Liver (tissue), 9 donors: Measurements from ENCODE around the gene PPP4R2. TPM values are rescaled to one million over a fixed set of nuclear protein-coding genes. Genes with fewer than 3 reads are reported as not detected.
A peak's percentile ranks its signal among the peaks of the same experiment; 100 is the strongest.

Source experiments
- DNase-seq: peaks from one replicate; pipeline ENCODE4 v3.0.0-alpha.2; 2017; ENCODE audit warnings: low spot score
- H3K27ac ChIP-seq, 2 donors: one replicate each; pipeline ENCODE4 v1.7.0; 2013; ENCODE audit warnings: inconsistent platforms in 2 of 2, low read length in 2 of 2, control low read depth in 1 of 2, low read depth in 1 of 2, mild to moderate bottlenecking in 1 of 2
- H3K27me3 ChIP-seq, 4 donors: one replicate each; pipeline versions ENCODE4 v1.6.1 to v1.7.0; 2013; ENCODE audit warnings: low read length in 3 of 4, inconsistent platforms in 1 of 4, mild to moderate bottlenecking in 1 of 4, moderate library complexity in 1 of 4; ENCODE audit not compliant: control insufficient read depth in 4 of 4, insufficient read depth in 4 of 4
- H3K36me3 ChIP-seq, 4 donors: one replicate each; pipeline versions ENCODE4 v1.6.1 to v1.7.0; 2013; ENCODE audit warnings: low read length in 3 of 4, mild to moderate bottlenecking in 3 of 4, low read depth in 1 of 4, moderate library complexity in 1 of 4; ENCODE audit not compliant: control insufficient read depth in 4 of 4, insufficient read depth in 3 of 4
- H3K4me1 ChIP-seq, 4 donors: one replicate each; pipeline versions ENCODE4 v1.6.1 to v1.7.0; 2013; ENCODE audit warnings: low read length in 3 of 4, mild to moderate bottlenecking in 3 of 4, moderate library complexity in 1 of 4; ENCODE audit not compliant: control insufficient read depth in 4 of 4, insufficient read depth in 4 of 4
- H3K4me3 ChIP-seq, 3 donors: one replicate each; pipeline versions ENCODE4 v1.6.1 to v1.7.0; 2013; ENCODE audit warnings: low read length in 3 of 3, control low read depth in 1 of 3, low read depth in 1 of 3, mild to moderate bottlenecking in 1 of 3
- H3K9ac ChIP-seq, 2 donors: one replicate each; pipeline ENCODE4 v1.7.0; 2013; ENCODE audit warnings: low read length in 2 of 2, mild to moderate bottlenecking in 2 of 2, moderate library complexity in 2 of 2, control low read depth in 1 of 2, low read depth in 1 of 2
- H3K9me3 ChIP-seq, 4 donors: one replicate each; pipeline versions ENCODE4 v1.6.1 to v1.7.0; 2013; ENCODE audit warnings: low read length in 3 of 4; ENCODE audit not compliant: control insufficient read depth in 4 of 4
- EGR1 ChIP-seq, 2 donors: IDR thresholded peaks; 2 replicates each; pipeline ENCODE4 v1.6.1; 2016 to 2018; ENCODE audit warnings: antibody characterized with exemption in 2 of 2, low read depth in 2 of 2
- FOXA1 ChIP-seq: IDR thresholded peaks from 2 replicates; pipeline ENCODE4 v1.6.1; 2016; ENCODE audit warnings: antibody characterized with exemption
- FOXA2 ChIP-seq: IDR thresholded peaks from 2 replicates; pipeline ENCODE4 v1.6.1; 2016; ENCODE audit warnings: antibody characterized with exemption
- GABPA ChIP-seq, 2 donors: IDR thresholded peaks in 1 of 2; conservative IDR thresholded peaks in 1 of 2; 2 replicates each; pipeline ENCODE4 v1.6.1; 2016; ENCODE audit warnings: antibody characterized with exemption in 2 of 2, mild to moderate bottlenecking in 1 of 2, moderate library complexity in 1 of 2
- HNF4A ChIP-seq, 2 donors: conservative IDR thresholded peaks; 2 replicates each; pipeline ENCODE4 v1.6.1; 2016; ENCODE audit warnings: antibody characterized with exemption in 2 of 2, mild to moderate bottlenecking in 2 of 2
- HNF4G ChIP-seq: IDR thresholded peaks from 2 replicates; pipeline ENCODE4 v1.6.1; 2016; ENCODE audit warnings: antibody characterized with exemption
- JUND ChIP-seq, 2 donors: IDR thresholded peaks; 2 replicates each; pipeline ENCODE4 v1.6.1; 2016; ENCODE audit warnings: antibody characterized with exemption in 2 of 2
- NR2F2 ChIP-seq: IDR thresholded peaks from 2 replicates; pipeline ENCODE4 v1.6.1; 2016; ENCODE audit warnings: antibody characterized with exemption
- RAD21 ChIP-seq, 2 donors: IDR thresholded peaks; 2 replicates each; pipeline ENCODE4 v1.6.1; 2016; ENCODE audit warnings: antibody characterized with exemption in 2 of 2, mild to moderate bottlenecking in 2 of 2
- RXRA ChIP-seq, 2 donors: IDR thresholded peaks; 2 replicates each; pipeline ENCODE4 v1.6.1; 2017 to 2018; ENCODE audit warnings: antibody characterized with exemption in 2 of 2, mild to moderate bottlenecking in 1 of 2
- SP1 ChIP-seq: IDR thresholded peaks from 2 replicates; pipeline ENCODE4 v1.6.1; 2018; ENCODE audit warnings: antibody characterized with exemption, mild to moderate bottlenecking
- TAF1 ChIP-seq: conservative IDR thresholded peaks from 2 replicates; pipeline ENCODE4 v1.6.1; 2016; ENCODE audit warnings: antibody characterized with exemption, mild to moderate bottlenecking
- YY1 ChIP-seq: IDR thresholded peaks from 2 replicates; pipeline ENCODE4 v1.6.1; 2016; ENCODE audit warnings: antibody characterized with exemption, mild to moderate bottlenecking
- WGBS: extraction: QIAGEN DNeasy Blood & Tissue Kit; methylation state at CpG from one replicate; pipeline ENCODE4 v1.1.7; 2013; 5-methylcytosine and 5-hydroxymethylcytosine counted together
- polyA plus RNA-seq, 2 donors: library from polyadenylated mRNA; stranded (reverse) in 1 of 2; unstranded in 1 of 2; fragments of 200-250 nt in 1 of 2; fragments of >200 nt in 1 of 2; fragmentation: Nextera tagmentation in 1 of 2; extraction: Ambion mirVana in 1 of 2; gene quantifications; one replicate each; pipeline versions ENCODE4 v1.2.1 to v1.2.3, GENCODE V29; 2013 to 2015
- total RNA-seq, 2 donors: library from RNA; depleted of rRNA; stranded (reverse); fragments of >200 nt; gene quantifications; one replicate each; pipeline ENCODE4 v1.2.3, GENCODE V29; 2014
- TF ChIP-seq, protein P1 (sequence below): IDR thresholded peaks from 2 replicates; pipeline ENCODE4 v1.6.1; 2016; ENCODE audit warnings: antibody characterized with exemption, mild to moderate bottlenecking
- TF ChIP-seq, protein P2 (sequence below): IDR thresholded peaks from 2 replicates; pipeline ENCODE4 v1.6.1; 2016; ENCODE audit warnings: antibody characterized with exemption
- TF ChIP-seq, protein P3 (sequence below): fragments of 150-350 bp; IDR thresholded peaks from 2 replicates; pipeline ENCODE4 v1.5.1; 2017; ENCODE audit warnings: improper control_type of control experiment, low read depth, low read length; ENCODE audit not compliant: missing input control
- TF ChIP-seq, protein P4 (sequence below): IDR thresholded peaks from 2 replicates; pipeline ENCODE4 v1.6.1; 2016; ENCODE audit warnings: antibody characterized with exemption
- donor health status: healthy.
- donor health status: healthy.
- donor health status: healthy.
- donor health status: healthy.
- donor health status: healthy.

The PPP4R2 gene
- total and polyA plus RNA-seq, 4 donors = 12.2 to 35.9 (median 33.7) TPM

DNA sequence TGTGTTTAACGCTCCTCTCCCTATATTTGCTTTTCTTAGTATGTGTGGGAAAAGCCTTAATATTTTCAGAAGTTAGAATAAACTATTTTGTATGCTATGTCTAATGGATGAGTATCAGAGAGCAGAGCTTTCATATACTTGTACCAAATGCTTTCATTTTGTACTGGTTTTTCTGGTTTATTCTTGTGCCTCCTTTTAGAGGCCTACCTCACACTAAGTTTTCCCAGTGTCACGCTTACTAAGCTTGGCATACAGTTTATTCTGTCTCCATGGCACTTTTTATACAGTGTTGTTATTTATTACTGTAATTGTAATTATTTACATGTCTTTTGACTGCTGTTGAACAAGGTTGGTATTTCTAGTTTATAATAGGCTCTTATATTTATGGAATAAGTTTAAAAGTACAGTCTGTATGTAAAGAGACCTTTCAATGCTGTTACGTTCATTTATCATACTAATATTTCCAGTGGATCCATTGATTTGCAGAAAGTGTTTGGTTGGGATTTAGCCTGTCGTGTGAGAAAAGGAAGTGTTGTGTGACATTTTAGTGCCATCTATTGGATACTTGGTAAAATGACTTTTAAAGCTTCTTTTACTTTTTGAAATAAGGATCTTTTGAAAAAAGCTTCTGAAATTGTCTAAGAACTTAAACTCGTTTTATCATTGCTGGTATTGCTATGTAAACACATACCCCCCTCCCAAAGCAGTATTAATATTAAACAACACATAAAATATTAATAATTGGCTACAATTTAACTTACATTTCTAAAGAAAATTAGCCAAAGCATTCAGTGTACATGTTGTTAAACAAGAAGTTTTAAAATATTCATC, 59.6 kb downstream of the PPP4R2 start:
- no peaks in the 10 kb centered on the region for H3K27me3 ChIP-seq
- peak overlapping the region in 1 of 2 donors; percentile 56 for H3K9ac ChIP-seq

DNA sequence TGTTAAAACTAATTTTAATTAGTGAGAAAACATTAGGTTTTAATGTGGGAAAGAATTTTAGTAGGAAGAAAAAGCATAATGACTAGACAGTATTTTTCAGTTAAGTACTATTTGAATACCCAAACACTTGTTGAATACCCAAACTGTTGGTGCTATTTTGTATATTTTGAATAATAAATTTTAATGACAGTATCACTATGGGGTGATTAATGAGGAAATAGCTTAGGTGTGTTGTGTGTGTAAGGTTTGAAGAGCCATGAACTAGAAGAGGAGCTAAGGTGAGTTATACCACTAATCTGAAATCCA, 60.2 kb downstream of the PPP4R2 start:
- H3K9me3 ChIP-seq = no peaks in the 10 kb centered on the region
- H3K27me3 ChIP-seq = no peaks in the 10 kb centered on the region
- peaks cover 0 to 26% (median 17%) of the 10 kb centered on the region in 4 donors for H3K4me1 ChIP-seq
- no peak overlapping the region for H3K4me3 ChIP-seq
- TF ChIP-seq GABPA (IDR thresholded peaks at IDR 0.05 in 1 of 2, conservative IDR thresholded peaks at IDR 0.05 in 1 of 2) = no peak
- TF ChIP-seq FOXA2 = no peak
- TF ChIP-seq, protein P1, sequence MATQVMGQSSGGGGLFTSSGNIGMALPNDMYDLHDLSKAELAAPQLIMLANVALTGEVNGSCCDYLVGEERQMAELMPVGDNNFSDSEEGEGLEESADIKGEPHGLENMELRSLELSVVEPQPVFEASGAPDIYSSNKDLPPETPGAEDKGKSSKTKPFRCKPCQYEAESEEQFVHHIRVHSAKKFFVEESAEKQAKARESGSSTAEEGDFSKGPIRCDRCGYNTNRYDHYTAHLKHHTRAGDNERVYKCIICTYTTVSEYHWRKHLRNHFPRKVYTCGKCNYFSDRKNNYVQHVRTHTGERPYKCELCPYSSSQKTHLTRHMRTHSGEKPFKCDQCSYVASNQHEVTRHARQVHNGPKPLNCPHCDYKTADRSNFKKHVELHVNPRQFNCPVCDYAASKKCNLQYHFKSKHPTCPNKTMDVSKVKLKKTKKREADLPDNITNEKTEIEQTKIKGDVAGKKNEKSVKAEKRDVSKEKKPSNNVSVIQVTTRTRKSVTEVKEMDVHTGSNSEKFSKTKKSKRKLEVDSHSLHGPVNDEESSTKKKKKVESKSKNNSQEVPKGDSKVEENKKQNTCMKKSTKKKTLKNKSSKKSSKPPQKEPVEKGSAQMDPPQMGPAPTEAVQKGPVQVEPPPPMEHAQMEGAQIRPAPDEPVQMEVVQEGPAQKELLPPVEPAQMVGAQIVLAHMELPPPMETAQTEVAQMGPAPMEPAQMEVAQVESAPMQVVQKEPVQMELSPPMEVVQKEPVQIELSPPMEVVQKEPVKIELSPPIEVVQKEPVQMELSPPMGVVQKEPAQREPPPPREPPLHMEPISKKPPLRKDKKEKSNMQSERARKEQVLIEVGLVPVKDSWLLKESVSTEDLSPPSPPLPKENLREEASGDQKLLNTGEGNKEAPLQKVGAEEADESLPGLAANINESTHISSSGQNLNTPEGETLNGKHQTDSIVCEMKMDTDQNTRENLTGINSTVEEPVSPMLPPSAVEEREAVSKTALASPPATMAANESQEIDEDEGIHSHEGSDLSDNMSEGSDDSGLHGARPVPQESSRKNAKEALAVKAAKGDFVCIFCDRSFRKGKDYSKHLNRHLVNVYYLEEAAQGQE = no peak
- TF ChIP-seq RAD21 (IDR thresholded peaks at IDR 0.05) = no peak
- no peak for TF ChIP-seq EGR1 (IDR thresholded peaks at IDR 0.05; ENCODE audit: low read depth in 2 of 2)
- TF ChIP-seq, protein P2, sequence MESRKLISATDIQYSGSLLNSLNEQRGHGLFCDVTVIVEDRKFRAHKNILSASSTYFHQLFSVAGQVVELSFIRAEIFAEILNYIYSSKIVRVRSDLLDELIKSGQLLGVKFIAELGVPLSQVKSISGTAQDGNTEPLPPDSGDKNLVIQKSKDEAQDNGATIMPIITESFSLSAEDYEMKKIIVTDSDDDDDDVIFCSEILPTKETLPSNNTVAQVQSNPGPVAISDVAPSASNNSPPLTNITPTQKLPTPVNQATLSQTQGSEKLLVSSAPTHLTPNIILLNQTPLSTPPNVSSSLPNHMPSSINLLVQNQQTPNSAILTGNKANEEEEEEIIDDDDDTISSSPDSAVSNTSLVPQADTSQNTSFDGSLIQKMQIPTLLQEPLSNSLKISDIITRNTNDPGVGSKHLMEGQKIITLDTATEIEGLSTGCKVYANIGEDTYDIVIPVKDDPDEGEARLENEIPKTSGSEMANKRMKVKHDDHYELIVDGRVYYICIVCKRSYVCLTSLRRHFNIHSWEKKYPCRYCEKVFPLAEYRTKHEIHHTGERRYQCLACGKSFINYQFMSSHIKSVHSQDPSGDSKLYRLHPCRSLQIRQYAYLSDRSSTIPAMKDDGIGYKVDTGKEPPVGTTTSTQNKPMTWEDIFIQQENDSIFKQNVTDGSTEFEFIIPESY = no peak
- no peak for TF ChIP-seq HNF4A (conservative IDR thresholded peaks at IDR 0.05)
- no peak for TF ChIP-seq YY1
- no peak for TF ChIP-seq SP1
- TF ChIP-seq RXRA (IDR thresholded peaks at IDR 0.05) = no peak
- H3K27ac ChIP-seq = no peak overlapping the region
- H3K9ac ChIP-seq = peak overlapping the region in 1 of 2 donors; percentile 36
- H3K36me3 ChIP-seq = peaks cover 0 to 3% (median under 1%) of the 10 kb centered on the region in 4 donors
- no peak for DNase-seq

More for the DNA sequence above, 59.6 kb downstream of the PPP4R2 start:
- H3K36me3 ChIP-seq = no peaks in the 10 kb centered on the region
- no peaks in the 10 kb centered on the region for H3K9me3 ChIP-seq
- TF ChIP-seq, protein P3, sequence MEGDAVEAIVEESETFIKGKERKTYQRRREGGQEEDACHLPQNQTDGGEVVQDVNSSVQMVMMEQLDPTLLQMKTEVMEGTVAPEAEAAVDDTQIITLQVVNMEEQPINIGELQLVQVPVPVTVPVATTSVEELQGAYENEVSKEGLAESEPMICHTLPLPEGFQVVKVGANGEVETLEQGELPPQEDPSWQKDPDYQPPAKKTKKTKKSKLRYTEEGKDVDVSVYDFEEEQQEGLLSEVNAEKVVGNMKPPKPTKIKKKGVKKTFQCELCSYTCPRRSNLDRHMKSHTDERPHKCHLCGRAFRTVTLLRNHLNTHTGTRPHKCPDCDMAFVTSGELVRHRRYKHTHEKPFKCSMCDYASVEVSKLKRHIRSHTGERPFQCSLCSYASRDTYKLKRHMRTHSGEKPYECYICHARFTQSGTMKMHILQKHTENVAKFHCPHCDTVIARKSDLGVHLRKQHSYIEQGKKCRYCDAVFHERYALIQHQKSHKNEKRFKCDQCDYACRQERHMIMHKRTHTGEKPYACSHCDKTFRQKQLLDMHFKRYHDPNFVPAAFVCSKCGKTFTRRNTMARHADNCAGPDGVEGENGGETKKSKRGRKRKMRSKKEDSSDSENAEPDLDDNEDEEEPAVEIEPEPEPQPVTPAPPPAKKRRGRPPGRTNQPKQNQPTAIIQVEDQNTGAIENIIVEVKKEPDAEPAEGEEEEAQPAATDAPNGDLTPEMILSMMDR = peak; percentile 53
- TF ChIP-seq HNF4G (no peak), TAF1 (no peak), SP1 (no peak), FOXA1 (no peak), HNF4A (conservative IDR thresholded peaks at IDR 0.05) (no peak), EGR1 (IDR thresholded peaks at IDR 0.05; ENCODE audit: low read depth in 2 of 2) (no peak), NR2F2 (no peak), RAD21 (IDR thresholded peaks at IDR 0.05) (peak; percentile 87 to 91), YY1 (no peak), JUND (IDR thresholded peaks at IDR 0.05) (no peak), RXRA (IDR thresholded peaks at IDR 0.05) (no peak)
- TF ChIP-seq, protein P4, sequence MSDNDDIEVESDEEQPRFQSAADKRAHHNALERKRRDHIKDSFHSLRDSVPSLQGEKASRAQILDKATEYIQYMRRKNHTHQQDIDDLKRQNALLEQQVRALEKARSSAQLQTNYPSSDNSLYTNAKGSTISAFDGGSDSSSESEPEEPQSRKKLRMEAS = no peak
- peaks cover 0 to 27% (median 17%) of the 10 kb centered on the region in 4 donors for H3K4me1 ChIP-seq
- DNase-seq = no peak
- WGBS = 15% methylated on average over 5 of the region's 5 CpGs
- no peak overlapping the region for H3K4me3 ChIP-seq
- H3K27ac ChIP-seq = peak overlapping the region in 1 of 2 donors; percentile 43
